B cell (primary cell): ENCODE results near the gene FAM124A. TPM values are rescaled to one million over a fixed set of nuclear protein-coding genes. Genes with fewer than 3 reads are reported as not detected.

ENCODE experiments used
- ATAC-seq: fragments of 200-7000 bp; cut with Tn5 transposase; one replicate; pipeline ENCODE4 v1.10.0; 2021; ENCODE audit warnings: low read depth, mild to moderate bottlenecking, moderate number of reproducible peaks, moderate library complexity
- CTCF ChIA-PET: fragments of 350-600 bp; sonication (Branson Sonifier 250); formaldehyde crosslinking; loops from one replicate; lab custom pipeline; 2021; ENCODE audit warnings: antibody characterized with exemption, inconsistent platforms; lab: Charles Lee
- POLR2A ChIA-PET: fragments of 350-600 bp; sonication (Branson Sonifier 250); formaldehyde crosslinking; loops from one replicate; lab custom pipeline; 2021; ENCODE audit warnings: antibody characterized with exemption; lab: Charles Lee
- DNase-seq: peaks from one replicate; pipeline ENCODE4 v3.0.0; 2013
- H2AFZ ChIP-seq: 2 replicates; pipeline ENCODE4 v1.6.1; 2012; ENCODE audit warnings: mild to moderate bottlenecking, low read depth, low read length; ENCODE audit not compliant: insufficient read depth, poor library complexity, severe bottlenecking
- H3K27ac ChIP-seq, 2 donors: 1 replicate in 1 of 2; 2 replicates in 1 of 2; pipeline ENCODE4 v1.5.1; 2012 to 2013; ENCODE audit warnings: low read length in 2 of 2, mild to moderate bottlenecking in 2 of 2, moderate library complexity in 1 of 2
- H3K27me3 ChIP-seq, 4 experiments: fragments of 200-600 bp in 1 of 4; sonication (generic) in 1 of 4; replicated peaks in 1 of 4; 1 replicate in 2 of 4; 2 replicates in 2 of 4; pipeline versions ENCODE4 v1.6.1 to v1.7.0; 2013 to 2016; ENCODE audit warnings: low read length in 3 of 4, mild to moderate bottlenecking in 2 of 4, mixed read lengths in 1 of 4, moderate library complexity in 1 of 4; ENCODE audit not compliant: insufficient read depth in 4 of 4, control insufficient read depth in 3 of 4; ENCODE audit errors: control extremely low read depth in 1 of 4
- H3K36me3 ChIP-seq, 2 experiments: replicated peaks in 1 of 2; 1 replicate in 1 of 2; 2 replicates in 1 of 2; pipeline versions ENCODE4 v1.6.1 to v1.7.1; 2013; ENCODE audit warnings: low read length in 1 of 2; ENCODE audit not compliant: insufficient read depth in 2 of 2, control insufficient read depth in 1 of 2; ENCODE audit errors: control extremely low read depth in 1 of 2, extremely low read depth in 1 of 2
- H3K4me1 ChIP-seq, 2 donors: fragments of 200-600 bp in 1 of 2; sonication (generic) in 1 of 2; 1 replicate in 1 of 2; 2 replicates in 1 of 2; pipeline versions ENCODE4 v1.5.1 to v1.6.1; 2013 to 2017; ENCODE audit warnings: low read length in 2 of 2; ENCODE audit not compliant: control insufficient read depth in 2 of 2, insufficient read depth in 2 of 2
- H3K4me2 ChIP-seq: replicated peaks from 2 replicates; pipeline ENCODE3; 2012; ENCODE audit warnings: mild to moderate bottlenecking, low read depth, low read length; ENCODE audit not compliant: poor library complexity, severe bottlenecking
- H3K4me3 ChIP-seq, 5 experiments: fragments of 200-600 bp in 1 of 5; sonication (generic) in 1 of 5; 1 replicate in 3 of 5; 2 replicates in 2 of 5; pipeline versions ENCODE4 v1.5.1 to v1.7.0; 2011 to 2016; ENCODE audit warnings: low read length in 4 of 5, mild to moderate bottlenecking in 4 of 5, low read depth in 2 of 5, control low read depth in 1 of 5, moderate library complexity in 1 of 5; ENCODE audit not compliant: insufficient read depth in 1 of 5; ENCODE audit errors: control extremely low read depth in 1 of 5, extremely low read depth in 1 of 5
- H3K79me2 ChIP-seq: fragments of 200-600 bp; sonication (generic); one replicate; pipeline ENCODE4 v1.6.0; 2016; ENCODE audit warnings: low read length; ENCODE audit not compliant: control insufficient read depth, insufficient read depth
- H3K9ac ChIP-seq: fragments of 200-600 bp; sonication (generic); 2 replicates; pipeline ENCODE4 v1.6.1; 2017; ENCODE audit warnings: mild to moderate bottlenecking, low read length, moderate library complexity
- H3K9me3 ChIP-seq, 3 donors: one replicate each; pipeline versions ENCODE4 v1.6.1 to v1.7.1; 2013; ENCODE audit warnings: low read length in 2 of 3; ENCODE audit not compliant: control insufficient read depth in 2 of 3, insufficient read depth in 1 of 3; ENCODE audit errors: control extremely low read depth in 1 of 3
- H4K20me1 ChIP-seq: 2 replicates; pipeline ENCODE4 v1.6.0; 2012; ENCODE audit warnings: mild to moderate bottlenecking, low read length; ENCODE audit not compliant: insufficient read depth, control insufficient read depth, poor library complexity, severe bottlenecking
- H3K27ac Mint-ChIP-seq: one replicate; pipeline ENCODE4 v1.8.0; 2021; ENCODE audit warnings: mixed read lengths
- H3K27me3 Mint-ChIP-seq: one replicate; pipeline ENCODE4 v1.8.0; 2021; ENCODE audit warnings: mixed read lengths
- H3K4me1 Mint-ChIP-seq: one replicate; pipeline ENCODE4 v1.8.0; 2021; ENCODE audit warnings: mixed read lengths
- H3K4me3 Mint-ChIP-seq: one replicate; pipeline ENCODE4 v1.8.0; 2021; ENCODE audit warnings: mixed read lengths
- H3K9me3 Mint-ChIP-seq: one replicate; pipeline ENCODE4 v1.8.0; 2022; ENCODE audit warnings: mixed read lengths; ENCODE audit not compliant: insufficient read depth
- CTCF ChIP-seq: fragments of 200-600 bp; IDR thresholded peaks from one replicate; pipeline ENCODE4 v1.8.0; 2022; ENCODE audit warnings: antibody characterized with exemption, mild to moderate bottlenecking
- EZH2 ChIP-seq: IDR thresholded peaks from 2 replicates; pipeline ENCODE4 v1.6.1; 2012; ENCODE audit warnings: borderline replicate concordance, low read depth, mild to moderate bottlenecking, moderate library complexity, low read length; ENCODE audit not compliant: insufficient read depth, poor library complexity, severe bottlenecking
- WGBS: methylation state at CpG from one replicate; pipeline ENCODE4 v1.1.5; 2013; ENCODE audit warnings: missing lambda C conversion rate; ENCODE audit not compliant: insufficient coverage; 5-methylcytosine and 5-hydroxymethylcytosine counted together
- intact Hi-C: fragments of 100-400 bp; cut with micrococcal nuclease; formaldehyde crosslinking; loops from one replicate; pipeline ENCODE4 v1.10.0; 2022
- polyA plus RNA-seq: library from polyadenylated mRNA; depleted of rRNA; stranded (reverse); fragments of >200 nt; gene quantifications from 2 replicates; pipeline ENCODE4 v1.2.3, GENCODE V29; 2012
- total RNA-seq, 2 donors: library from RNA; stranded (reverse); fragments of 120-200 nt in 1 of 2; gene quantifications; 1 replicate in 1 of 2; 2 replicates in 1 of 2; pipeline versions ENCODE4 v1.2.3 to v1.2.4, GENCODE V29; 2013 to 2022

FAM124A gene
- total and polyA plus RNA-seq, 2 donors (not counting 1 experiment from before 2014, with no cell fraction given): 0.09 to 0.39 TPM

- ATAC-seq (no peak), DNase-seq (no peak)
- Histone ChIP-seq H3K9ac (peak overlapping the region; percentile 71), H3K27me3 (peaks cover 0 to 39% (median 15%) of the 10 kb centered on the region in 4 experiments), H3K4me2 (peak overlapping the region; percentile 90), H3K36me3 (no peaks in the 10 kb centered on the region), H3K27ac (no peak overlapping the region), H3K4me1 (peaks cover 10 to 14% of the 10 kb centered on the region in 2 donors), H3K4me3 (peak overlapping the region; percentile 31 to 65 (median 52)), H4K20me1 (no peaks in the 10 kb centered on the region), H3K79me2 (no peaks in the 10 kb centered on the region), H2AFZ (peak overlapping the region; percentile 58), H3K9me3 (peaks cover 0 to 4% (median 0%) of the 10 kb centered on the region in 3 donors)
- no peaks in the 10 kb centered on the region for H3K9me3 Mint-ChIP-seq
- ChIA-PET POLR2A (no interaction called here), CTCF (no interaction called here)
- H3K4me1 Mint-ChIP-seq: peaks cover 3% of the 10 kb centered on the region
- H3K27me3 Mint-ChIP-seq: peaks cover 58% of the 10 kb centered on the region
- WGBS: 0% methylated on average over 3 of the region's 11 CpGs
- intact Hi-C loops: loop anchor here (10.0 kb wide), 1 partner anchor 583 kb away; the partner anchor contains the start of gene DHRS12
- TF ChIP-seq EZH2: no peak
- TF ChIP-seq CTCF: no peak
- no peak overlapping the region for H3K27ac Mint-ChIP-seq
- peak overlapping the region; percentile 86 for H3K4me3 Mint-ChIP-seq
Measured at GRCh38 chr13:51221674-51222036, 543 bp upstream of the FAM124A start.

- Mint-ChIP-seq H3K4me1 (peaks cover 3% of the 10 kb centered on the region), H3K27ac (no peak overlapping the region), H3K9me3 (no peaks in the 10 kb centered on the region), H3K27me3 (peaks cover 53% of the 10 kb centered on the region), H3K4me3 (peak overlapping the region; percentile 75)
- Histone ChIP-seq H3K27me3 (peaks cover 0 to 36% (median 16%) of the 10 kb centered on the region in 4 experiments), H3K9ac (peak overlapping the region; percentile 66), H3K9me3 (peaks cover 0 to 4% (median 0%) of the 10 kb centered on the region in 3 donors), H3K4me1 (peaks cover 10 to 14% of the 10 kb centered on the region in 2 donors), H3K36me3 (no peaks in the 10 kb centered on the region), H2AFZ (peak overlapping the region; percentile 77), H3K4me3 (peak overlapping the region; percentile 18 to 65 (median 44)), H3K4me2 (peak overlapping the region; percentile 90), H3K27ac (no peak overlapping the region), H4K20me1 (no peaks in the 10 kb centered on the region), H3K79me2 (no peaks in the 10 kb centered on the region)
- intact Hi-C loops: loop anchor here (10.0 kb wide), 1 partner anchor 582 kb away; the partner anchor contains the start of gene DHRS12
- 22% methylated on average over 21 of the region's 34 CpGs for WGBS
- ChIA-PET POLR2A (no interaction called here), CTCF (interaction anchor here (0.7 to 3.9 kb wide), 2 partner anchors 64 to 230 kb away, joined by 3 to 19 read pairs; no protein-coding TSS in a partner anchor)
- DNase-seq (peak; percentile 41), ATAC-seq (no peak)
- no peak for TF ChIP-seq CTCF
- no peak for TF ChIP-seq EZH2
Measured at GRCh38 chr13:51222686-51223559, 725 bp downstream of the FAM124A start.
